ENCODE results near the gene TMEM190. TPM values are rescaled to one million over a fixed set of nuclear protein-coding genes. Genes with fewer than 3 reads are reported as not detected.

Gene TMEM190
- total RNA-seq, 1 donor, result not detected

DNA sequence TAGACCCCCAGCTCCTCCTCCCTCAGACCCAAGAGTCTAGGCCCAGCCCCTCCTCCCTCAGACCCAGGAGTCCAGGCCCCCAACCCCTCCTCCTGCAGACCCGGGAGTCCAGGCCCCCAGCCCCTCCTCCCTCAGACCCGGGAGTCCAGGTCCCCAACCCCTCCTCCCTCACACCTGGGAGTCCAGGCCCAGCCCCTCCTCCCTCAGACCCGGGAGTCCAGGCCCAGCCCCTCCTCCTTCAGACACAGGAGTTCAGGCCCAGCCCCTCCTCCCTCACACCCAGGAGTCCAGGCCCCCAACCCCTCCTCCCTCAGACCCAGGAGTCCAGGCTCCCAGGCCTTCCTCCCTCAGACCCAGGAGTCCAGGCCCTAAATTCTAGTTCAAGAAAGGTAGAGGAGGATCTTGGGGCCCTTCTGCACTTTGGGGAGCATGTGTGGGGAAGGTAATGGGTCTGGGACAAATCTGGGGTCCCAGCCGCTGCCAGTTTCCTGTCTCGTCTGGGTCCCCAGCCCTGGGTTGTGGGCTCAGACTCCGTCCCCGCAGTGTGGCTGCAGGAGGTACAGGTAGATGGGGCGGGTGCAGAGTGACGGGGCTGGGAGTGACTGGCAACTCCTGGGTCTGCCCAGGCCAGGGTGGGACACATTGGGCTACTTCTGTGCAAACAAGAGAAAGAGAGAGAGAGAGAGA, 3.2 kb upstream of the TMEM190 start:
- TF ChIP-seq, protein P1, sequence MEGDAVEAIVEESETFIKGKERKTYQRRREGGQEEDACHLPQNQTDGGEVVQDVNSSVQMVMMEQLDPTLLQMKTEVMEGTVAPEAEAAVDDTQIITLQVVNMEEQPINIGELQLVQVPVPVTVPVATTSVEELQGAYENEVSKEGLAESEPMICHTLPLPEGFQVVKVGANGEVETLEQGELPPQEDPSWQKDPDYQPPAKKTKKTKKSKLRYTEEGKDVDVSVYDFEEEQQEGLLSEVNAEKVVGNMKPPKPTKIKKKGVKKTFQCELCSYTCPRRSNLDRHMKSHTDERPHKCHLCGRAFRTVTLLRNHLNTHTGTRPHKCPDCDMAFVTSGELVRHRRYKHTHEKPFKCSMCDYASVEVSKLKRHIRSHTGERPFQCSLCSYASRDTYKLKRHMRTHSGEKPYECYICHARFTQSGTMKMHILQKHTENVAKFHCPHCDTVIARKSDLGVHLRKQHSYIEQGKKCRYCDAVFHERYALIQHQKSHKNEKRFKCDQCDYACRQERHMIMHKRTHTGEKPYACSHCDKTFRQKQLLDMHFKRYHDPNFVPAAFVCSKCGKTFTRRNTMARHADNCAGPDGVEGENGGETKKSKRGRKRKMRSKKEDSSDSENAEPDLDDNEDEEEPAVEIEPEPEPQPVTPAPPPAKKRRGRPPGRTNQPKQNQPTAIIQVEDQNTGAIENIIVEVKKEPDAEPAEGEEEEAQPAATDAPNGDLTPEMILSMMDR (IDR thresholded peaks at IDR 0.05; ENCODE audit: insufficient read depth, low read depth, low read length), result no peak
- no peak overlapping the region for H3K4me3 ChIP-seq (ENCODE audit: low read depth, low read length)

DNA sequence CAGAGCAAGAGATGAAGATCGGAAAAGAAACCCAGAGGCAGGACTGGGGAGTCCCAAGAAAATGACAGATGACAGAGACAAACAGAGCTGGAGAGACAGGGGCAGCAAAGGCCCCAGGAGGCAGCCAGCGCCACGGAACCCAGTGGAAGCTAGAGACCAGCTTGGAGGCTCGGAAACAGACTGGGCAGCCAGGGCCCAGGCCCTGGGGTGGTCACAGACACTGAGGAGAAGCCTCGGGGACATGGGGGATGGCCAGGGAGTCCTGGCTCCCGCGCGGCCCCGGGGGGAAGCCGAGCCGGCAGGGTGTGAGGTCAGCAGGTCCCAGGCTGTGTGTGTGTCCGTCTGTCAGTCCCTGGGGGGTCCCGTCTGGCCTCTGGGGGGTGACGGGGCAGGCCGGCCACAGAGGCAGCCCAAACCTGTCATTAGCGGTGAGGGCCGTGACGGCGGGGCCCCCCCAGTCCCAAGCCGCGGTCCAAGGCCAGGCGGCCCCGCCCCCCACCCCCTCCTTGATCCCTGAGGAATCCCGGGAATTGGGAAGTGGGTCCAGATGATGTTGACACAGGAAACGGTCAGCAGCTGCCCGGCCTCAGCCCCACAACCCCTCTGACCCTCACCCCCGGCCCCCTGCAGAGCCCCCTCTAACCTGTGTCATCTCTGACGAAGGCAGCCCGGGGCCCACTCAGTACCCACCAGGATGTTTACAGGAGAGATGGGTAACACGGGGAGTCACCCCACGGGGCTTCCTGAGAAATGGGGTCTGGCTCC, 2.5 kb upstream of the TMEM190 start:
- DNase-seq (ENCODE audit: low read depth), result peak; percentile 81
- TF ChIP-seq, protein P1 (IDR thresholded peaks at IDR 0.05; ENCODE audit: insufficient read depth, low read depth, low read length), result no peak
- no peak overlapping the region for H3K4me3 ChIP-seq (ENCODE audit: low read depth, low read length)

More for the DNA sequence above, 3.2 kb upstream of the TMEM190 start:
- no peak for DNase-seq (ENCODE audit: low read depth)

DNA sequence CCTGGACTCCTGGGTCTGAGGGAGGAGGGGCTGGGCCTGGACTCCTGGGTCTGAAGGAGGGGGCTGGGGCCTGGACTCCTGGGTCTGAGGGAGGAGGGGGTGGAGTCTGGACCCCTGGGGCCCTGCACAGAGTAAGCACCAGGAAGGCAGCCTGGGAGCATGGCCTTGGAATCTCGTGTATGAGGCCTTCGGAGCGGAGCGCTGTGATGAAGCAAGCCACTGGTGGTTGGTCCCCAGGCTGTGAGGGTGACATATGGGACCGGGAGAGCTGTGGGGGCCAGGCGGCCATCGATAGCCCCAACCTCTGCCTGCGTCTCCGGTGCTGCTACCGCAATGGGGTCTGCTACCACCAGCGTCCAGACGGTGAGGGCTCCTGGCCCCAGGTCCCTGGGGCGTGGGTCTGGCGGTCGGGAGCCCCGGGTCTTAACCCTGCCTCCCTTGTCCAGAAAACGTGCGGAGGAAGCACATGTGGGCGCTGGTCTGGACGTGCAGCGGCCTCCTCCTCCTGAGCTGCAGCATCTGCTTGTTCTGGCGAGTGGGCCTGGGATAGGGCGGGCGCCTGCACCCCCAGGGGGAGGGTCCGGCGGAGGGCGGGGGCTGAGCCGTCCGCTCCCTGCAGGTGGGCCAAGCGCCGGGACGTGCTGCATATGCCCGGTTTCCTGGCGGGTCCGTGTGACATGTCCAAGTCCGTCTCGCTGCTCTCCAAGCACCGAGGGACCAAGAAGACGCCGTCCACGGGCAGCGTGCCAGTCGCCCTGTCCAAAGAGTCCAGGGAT, 918 bp downstream of the TMEM190 start:
- TF ChIP-seq, protein P1 (IDR thresholded peaks at IDR 0.05; ENCODE audit: insufficient read depth, low read depth, low read length), result no peak
- DNase-seq (ENCODE audit: low read depth), result no peak
- H3K4me3 ChIP-seq (ENCODE audit: low read depth, low read length), result no peak overlapping the region

DNA sequence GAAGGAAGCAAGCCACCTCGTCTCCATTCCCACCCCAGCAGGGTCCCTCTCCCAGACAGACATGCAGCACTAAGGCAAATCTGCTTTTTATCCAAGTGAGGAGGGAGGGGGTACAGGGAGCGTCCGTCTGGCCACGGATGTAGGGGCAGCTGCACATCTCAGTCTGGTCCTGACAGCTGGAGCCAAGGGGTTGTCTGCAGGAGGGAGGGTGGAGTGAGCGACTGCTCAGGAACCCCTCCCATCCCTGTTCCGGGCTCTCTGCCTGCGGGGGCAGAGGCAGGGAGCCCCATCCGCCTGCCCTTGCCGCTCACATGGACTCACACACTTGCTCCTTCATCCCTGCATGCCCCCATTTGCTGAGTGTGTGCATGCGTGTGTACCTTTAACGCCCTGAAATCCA, 2.5 kb downstream of the TMEM190 start:
- TF ChIP-seq, protein P1 (IDR thresholded peaks at IDR 0.05; ENCODE audit: insufficient read depth, low read depth, low read length), result no peak
- no peak overlapping the region for H3K4me3 ChIP-seq (ENCODE audit: low read depth, low read length)
- no peak for DNase-seq (ENCODE audit: low read depth)

DNA sequence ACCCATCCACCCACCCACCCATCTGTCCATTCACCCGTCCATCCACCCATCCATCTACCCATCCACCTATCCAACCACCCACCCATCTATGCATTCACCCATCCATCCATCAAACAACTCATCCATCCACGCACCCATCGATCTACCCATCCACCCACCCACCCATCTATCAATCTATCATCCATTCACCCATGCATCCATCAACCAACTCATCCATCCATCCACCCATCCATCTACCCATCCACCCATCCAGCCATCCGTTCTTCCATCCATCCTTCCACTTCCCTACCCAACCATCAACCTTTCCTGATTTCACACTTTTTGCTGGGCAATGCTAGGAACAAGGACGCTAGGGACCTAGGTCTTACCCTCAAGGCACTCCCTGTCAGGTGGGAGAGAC, 5.4 kb downstream of the TMEM190 start:
- no peak for DNase-seq (ENCODE audit: low read depth)
- H3K4me3 ChIP-seq (ENCODE audit: low read depth, low read length), result no peak overlapping the region
- TF ChIP-seq, protein P1 (IDR thresholded peaks at IDR 0.05; ENCODE audit: insufficient read depth, low read depth, low read length), result no peak

DNA sequence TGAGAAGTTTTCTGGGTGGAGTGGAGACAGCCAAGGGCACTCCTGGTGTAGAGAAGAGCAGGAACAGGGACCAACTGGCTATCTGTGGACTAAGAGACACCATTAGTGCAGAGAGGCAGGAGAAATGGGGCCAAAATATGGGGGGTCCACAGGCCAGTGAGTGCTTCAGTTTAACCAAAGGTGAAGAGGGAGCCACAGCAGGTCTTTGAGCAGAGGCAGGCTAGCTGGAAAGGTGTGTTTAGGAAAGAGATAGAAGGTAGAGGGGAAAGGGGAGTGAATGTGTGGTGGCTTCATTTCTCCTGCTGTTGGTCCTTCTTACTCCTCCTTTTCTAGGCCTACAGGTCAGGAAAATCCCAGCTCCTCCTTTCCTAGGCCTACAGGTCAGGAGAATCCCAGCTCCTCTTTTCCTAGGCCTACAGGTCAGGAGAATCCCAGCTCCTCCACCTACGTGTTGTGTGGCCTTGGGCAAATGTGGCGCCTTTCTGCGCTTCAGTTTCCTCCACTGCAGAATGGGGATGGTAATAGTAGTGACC, 6.0 kb downstream of the TMEM190 start:
- TF ChIP-seq, protein P1 (IDR thresholded peaks at IDR 0.05; ENCODE audit: insufficient read depth, low read depth, low read length), result no peak
- DNase-seq (ENCODE audit: low read depth), result no peak
- no peak overlapping the region for H3K4me3 ChIP-seq (ENCODE audit: low read depth, low read length)

Data from fibroblast of villous mesenchyme (primary cell).